Left cardiac atrium (tissue), 4 donors: ENCODE data around the gene CNTD1. TPM values are rescaled to one million over a fixed set of nuclear protein-coding genes. Genes with fewer than 3 reads are reported as not detected.

Experiments
- ATAC-seq, 2 donors: fragments of 200-7000 bp; cut with Tn5 transposase; one replicate each; pipeline ENCODE4 v1.9.1; 2020; ENCODE audit warnings: mild to moderate bottlenecking in 2 of 2, moderate library complexity in 2 of 2
- DNase-seq: peaks from one replicate; pipeline ENCODE4 v3.0.0-alpha.2; 2020
- intact Hi-C, 2 donors: fragments of 100-400 bp; cut with DNase I; formaldehyde crosslinking; loops; one replicate each; pipeline versions ENCODE4 v1.14.1 to v1.15.1; 2022 to 2023
- total RNA-seq, 2 donors: library from RNA; stranded (reverse); fragmentation: NEBNext Ultra II Directional; extraction: Animal tissue kit (Norgen Biotek cat#: 25700); gene quantifications; one replicate each; pipeline ENCODE4 v1.2.1, GENCODE V29; 2021
- donor health status: DM: no; HTN: yes; CAD: no.
- donor health status: DM: no; HTN: yes; CAD: no; lungs with severe emphysema.
- donor health status: DM: yes; HTN: yes; CAD: no.
- donor health status: Dilated cardiomyopathy.

The CNTD1 gene
- total RNA-seq, 2 donors from 2014 or later: 0.44 TPM; not detected in 1

DNA sequence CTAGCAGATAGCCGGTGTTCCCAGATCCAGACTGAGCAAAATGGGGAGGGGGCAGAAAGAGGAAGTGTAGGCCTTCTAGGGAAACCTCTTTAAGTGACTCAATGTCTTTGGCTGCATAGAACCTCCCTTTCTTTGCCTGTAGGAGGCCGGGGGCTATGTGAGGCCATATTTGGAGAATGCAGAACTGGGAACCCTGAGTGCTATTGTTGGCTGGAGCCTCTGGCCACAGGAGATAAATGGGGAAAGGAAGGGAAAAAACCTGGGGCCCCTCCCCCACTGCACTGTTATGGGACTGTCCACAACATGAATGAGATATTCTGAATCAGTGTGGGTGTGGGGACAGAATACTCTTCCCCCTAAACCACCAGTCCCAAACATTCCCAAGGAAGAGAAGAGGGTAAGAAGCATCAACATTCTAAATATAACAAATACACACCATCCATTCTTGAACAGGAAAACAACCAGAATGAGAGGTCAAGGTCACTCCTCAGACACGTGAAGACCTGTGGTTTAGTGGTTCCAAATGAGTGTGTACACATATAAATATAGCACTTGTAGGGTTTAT, 23.0 kb upstream of the CNTD1 start:
- intact Hi-C loops: no loop called here
- DNase-seq (no peak), ATAC-seq (no peak)

DNA sequence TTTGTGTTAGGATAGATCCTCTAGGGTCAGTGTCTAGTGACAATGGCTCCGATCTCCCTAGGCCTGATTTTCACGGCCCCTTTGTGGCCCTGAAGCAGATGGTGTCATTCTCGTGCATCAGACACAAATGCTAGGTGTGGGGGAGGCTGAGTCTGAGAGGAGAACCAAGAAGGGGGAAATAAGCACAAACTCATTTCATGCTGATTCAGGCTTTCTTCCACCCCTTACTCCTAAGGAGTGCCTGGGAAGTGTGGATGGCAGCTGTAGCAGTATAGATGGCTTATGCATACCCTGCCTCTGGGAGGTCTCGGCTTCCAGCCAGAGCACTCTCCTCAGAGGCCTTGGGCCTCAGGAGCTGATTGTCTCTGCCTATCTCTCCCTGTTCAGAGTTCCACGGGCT, 20.1 kb upstream of the CNTD1 start:
- intact Hi-C loops: no loop called here
- ATAC-seq (no peak), DNase-seq (no peak)

GRCh38 chr17:42779304-42779935, 19.2 kb upstream of the CNTD1 start:
- intact Hi-C loops: no loop called here
- ATAC-seq: no peak
- DNase-seq: no peak

DNA sequence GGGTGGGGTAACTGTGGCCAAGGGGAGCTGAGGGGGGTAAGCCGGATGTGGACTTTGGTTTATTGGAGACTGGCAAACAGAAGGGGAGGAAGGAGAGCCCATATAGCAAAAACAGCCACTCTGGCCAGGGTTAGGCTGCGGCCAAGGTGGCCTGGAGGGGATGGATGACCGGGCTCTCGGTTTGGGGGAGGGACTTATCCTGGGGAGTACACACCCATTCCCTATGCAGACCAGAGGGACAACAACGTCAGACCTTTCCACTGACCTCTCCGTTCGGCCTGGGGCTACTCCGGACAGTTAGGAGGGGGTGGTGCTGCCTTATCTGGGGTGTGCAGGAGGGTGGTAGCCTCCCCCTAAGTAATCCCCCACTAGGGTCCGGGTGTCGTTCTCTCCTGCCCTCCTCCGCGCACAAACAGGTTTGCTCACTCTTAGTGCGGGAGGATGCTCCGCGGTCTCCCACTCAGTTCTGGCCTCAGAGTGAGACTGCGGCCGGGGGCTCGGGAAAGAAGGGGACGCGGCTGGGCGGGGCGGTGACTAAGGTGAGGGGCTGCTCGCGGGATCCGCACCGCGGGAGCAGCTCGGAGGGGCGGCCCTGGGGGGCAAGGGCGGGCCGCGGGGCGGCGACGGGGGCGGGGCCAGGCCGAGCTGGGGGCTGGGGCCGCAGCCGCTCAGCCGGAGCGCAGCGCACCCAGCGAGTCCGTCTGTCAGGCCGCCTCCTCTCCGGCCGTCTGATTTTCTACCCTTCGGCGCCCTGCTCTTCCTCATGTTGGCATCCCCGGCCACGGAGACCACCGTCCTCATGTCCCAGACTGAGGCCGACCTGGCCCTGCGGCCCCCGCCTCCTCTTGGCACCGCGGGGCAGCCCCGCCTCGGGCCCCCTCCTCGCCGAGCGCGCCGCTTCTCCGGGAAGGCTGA, 18.5 kb upstream of the CNTD1 start, which contains the start of gene WNK4:
TSS of gene WNK4 (plus strand) at position 675 of the 915 bp plus-strand sequence. CDS start at position 764, 89 bp downstream.
- ATAC-seq (peak; percentile 60 to 62), DNase-seq (no peak)
- intact Hi-C loops: no loop called here

DNA sequence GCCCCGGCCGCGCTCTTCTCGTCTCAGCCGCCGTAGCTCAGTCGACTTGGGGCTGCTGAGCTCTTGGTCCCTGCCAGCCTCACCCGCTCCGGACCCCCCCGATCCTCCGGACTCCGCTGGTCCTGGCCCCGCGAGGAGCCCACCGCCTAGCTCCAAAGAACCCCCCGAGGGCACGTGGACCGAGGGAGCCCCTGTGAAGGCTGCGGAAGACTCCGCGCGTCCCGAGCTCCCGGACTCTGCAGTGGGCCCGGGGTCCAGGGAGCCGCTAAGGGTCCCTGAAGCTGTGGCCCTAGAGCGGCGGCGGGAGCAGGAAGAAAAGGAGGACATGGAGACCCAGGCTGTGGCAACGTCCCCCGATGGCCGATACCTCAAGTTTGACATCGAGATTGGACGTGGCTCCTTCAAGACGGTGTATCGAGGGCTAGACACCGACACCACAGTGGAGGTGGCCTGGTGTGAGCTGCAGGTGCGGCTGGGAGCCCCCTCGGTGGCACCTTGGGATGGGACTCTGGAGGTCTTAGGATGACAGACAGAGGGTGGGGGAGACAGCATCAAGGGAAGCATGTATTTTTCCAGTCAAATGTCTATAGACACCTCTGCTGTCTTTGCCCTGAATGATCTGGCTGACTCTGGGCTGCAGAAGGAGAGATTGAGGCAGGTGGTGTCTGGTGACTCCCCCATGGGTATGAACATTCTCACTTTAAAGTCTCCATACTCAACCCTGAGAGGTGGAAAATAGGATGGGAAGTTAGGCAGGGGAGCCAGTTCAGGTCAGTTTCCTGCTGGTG, 17.6 kb upstream of the CNTD1 start:
- intact Hi-C loops: no loop called here
- no peak for ATAC-seq
- no peak for DNase-seq

- intact Hi-C loops: no loop called here
- DNase-seq: no peak
- no peak for ATAC-seq
Measured at GRCh38 chr17:42781639-42782165, 17.0 kb upstream of the CNTD1 start.

DNA sequence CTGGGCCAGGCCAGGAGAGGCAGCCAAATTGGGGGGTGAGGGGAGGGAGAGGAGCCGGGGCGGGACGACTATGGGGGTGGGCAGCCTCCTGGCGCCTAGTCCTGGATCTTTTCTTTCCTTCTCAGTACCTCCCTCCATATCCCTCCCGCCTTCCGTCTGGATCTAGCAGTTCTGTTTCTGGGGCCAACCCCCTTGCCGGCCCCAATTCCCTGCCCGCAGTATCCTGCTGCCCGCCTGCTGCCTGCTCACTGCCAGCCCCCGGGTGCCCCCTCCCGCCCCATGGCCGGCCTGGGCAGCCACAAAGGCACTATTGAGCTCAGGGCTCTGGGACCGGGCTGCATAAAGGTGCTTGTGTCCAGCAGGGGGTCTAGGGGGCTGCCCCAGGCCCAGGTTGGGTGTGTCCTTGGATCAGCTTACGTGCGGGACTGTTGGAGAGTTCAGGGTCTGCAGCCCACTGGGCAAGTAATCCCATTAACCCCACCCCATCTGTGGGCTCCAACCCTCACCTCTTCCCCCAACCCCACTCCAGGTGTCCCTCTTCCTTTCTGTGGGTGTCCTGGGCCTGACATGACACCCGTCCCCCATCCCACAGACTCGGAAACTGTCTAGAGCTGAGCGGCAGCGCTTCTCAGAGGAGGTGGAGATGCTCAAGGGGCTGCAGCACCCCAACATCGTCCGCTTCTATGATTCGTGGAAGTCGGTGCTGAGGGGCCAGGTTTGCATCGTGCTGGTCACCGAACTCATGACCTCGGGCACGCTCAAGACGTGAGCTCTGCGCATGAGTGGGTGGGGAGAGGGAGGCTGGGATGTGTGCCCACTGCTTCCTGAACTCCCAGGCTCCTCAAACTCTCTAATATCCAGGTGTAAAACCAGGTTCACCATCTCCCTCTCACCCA, 16.2 kb upstream of the CNTD1 start:
- peak in 1 of 2 donors; percentile 10 for ATAC-seq
- intact Hi-C loops: no loop called here
- DNase-seq: no peak

DNA sequence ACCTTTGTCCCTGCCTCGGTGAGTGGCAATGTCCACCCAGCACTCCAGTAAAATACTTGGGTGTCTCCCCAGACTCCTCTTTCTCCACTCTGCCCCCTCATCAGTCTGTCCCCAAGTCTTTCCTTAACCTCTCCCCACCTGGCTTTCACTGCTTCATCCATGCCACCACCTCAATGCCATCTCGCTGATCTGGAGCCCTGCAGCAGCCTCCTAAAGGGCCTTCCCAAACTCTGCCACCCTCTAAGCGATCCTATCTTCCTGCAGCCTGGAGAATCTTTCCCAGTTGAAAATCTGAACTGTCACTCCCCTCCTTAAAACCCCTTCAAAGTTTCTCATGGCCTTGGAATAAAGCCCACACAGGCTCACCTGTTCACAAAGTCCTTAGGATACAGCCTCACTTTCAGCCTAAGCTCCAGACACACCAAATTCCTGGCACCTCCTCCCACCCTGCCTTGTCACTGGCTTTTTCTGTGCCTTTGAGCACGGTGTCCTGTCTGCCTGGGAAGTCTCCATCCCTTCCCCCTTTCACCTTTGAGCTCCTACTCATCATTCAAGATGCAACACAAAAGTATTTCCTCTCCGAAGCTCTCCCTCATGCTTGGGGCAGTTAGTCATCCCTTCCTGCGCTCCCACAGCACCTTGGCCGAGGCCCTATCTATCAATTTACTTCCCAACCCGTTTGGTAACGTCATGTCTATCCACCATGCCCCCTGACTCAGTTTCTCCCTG, 15.4 kb upstream of the CNTD1 start:
- no peak for DNase-seq
- intact Hi-C loops: no loop called here

DNA sequence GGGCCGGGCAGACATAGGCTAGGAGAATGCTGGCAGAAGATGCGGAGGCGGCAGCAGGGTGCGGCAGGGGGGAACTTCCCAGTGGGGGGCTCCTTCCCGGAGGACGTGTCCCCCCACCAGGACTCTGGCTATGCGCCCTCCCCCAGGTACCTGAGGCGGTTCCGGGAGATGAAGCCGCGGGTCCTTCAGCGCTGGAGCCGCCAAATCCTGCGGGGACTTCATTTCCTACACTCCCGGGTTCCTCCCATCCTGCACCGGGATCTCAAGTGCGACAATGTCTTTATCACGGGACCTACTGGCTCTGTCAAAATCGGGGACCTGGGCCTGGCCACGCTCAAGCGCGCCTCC, 14.9 kb upstream of the CNTD1 start:
- DNase-seq: no peak
- intact Hi-C loops: no loop called here
- no peak for ATAC-seq

More for the DNA sequence above, 15.4 kb upstream of the CNTD1 start:
- peak in 1 of 2 donors; percentile 57 for ATAC-seq

DNA sequence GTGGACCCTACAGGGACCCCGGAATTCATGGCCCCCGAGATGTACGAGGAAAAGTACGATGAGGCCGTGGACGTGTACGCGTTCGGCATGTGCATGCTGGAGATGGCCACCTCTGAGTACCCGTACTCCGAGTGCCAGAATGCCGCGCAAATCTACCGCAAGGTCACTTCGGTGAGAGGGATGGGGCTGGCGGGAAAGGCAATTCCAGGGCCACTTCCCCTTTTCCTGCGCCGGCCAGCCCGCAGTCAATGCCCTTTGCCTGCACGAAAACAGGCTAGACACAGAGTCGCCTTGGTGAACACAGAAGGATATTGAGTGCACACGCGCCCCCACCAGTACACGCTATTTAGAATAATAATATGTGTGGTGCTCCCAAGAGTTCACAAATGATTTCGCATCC, 14.3 kb upstream of the CNTD1 start:
- ATAC-seq: no peak
- intact Hi-C loops: no loop called here
- DNase-seq: no peak

GRCh38 chr17:42784811-42785592, 13.7 kb upstream of the CNTD1 start:
- DNase-seq (no peak), ATAC-seq (no peak)
- intact Hi-C loops: no loop called here

DNA sequence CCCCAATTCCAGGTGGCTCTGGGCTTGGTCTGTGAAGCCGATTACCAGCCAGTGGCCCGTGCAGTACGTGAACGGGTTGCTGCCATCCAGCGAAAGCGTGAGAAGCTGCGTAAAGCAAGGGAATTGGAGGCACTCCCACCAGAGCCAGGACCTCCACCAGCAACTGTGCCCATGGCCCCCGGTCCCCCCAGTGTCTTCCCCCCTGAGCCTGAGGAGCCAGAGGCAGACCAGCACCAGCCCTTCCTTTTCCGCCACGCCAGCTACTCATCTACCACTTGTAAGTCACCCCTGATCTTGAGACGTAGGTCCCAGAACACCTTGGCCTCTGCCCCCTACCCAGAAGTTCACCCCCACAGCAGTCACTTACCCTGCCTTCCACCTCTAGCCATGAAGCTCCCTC, 11.4 kb upstream of the CNTD1 start:
- intact Hi-C loops: no loop called here
- DNase-seq (no peak), ATAC-seq (no peak)

- intact Hi-C loops: no loop called here
- no peak for ATAC-seq
- no peak for DNase-seq
Measured at GRCh38 chr17:42791948-42792347, 6.7 kb upstream of the CNTD1 start.

- DNase-seq (no peak), ATAC-seq (no peak)
- intact Hi-C loops: no loop called here
Measured at GRCh38 chr17:42792545-42792944, 6.1 kb upstream of the CNTD1 start.

- no peak for ATAC-seq
- intact Hi-C loops: no loop called here
- no peak for DNase-seq
Measured at GRCh38 chr17:42795061-42795460, 3.6 kb upstream of the CNTD1 start.

DNA sequence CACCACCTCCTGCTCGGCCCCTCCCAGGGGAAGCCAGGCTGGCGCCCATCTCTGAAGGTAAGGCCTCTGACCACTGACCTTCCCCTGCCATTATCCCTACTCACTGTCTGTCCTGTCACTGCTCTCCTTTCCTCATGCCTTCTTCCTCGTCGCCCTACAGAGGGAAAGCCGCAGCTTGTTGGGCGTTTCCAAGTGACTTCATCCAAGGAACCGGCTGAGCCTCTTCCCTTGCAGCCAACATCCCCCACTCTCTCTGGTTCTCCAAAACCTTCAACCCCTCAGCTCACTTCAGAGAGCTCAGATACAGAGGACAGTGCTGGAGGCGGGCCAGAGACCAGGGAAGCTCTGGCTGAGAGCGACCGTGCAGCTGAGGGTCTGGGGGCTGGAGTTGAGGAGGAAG, 3.2 kb upstream of the CNTD1 start:
- no peak for DNase-seq
- intact Hi-C loops: no loop called here
- no peak for ATAC-seq
